Effector memory CD4-positive, alpha-beta T cell (primary cell): ENCODE measurements around the gene LHFPL4.

ENCODE experiments used
- DNase-seq, 3 donors: peaks; one replicate each; pipeline ENCODE4 v3.0.0-alpha.2; 2020
- H3K27ac ChIP-seq: 2 replicates; pipeline ENCODE4 v1.7.0; 2013; ENCODE audit warnings: mild to moderate bottlenecking, low read length, moderate library complexity; ENCODE audit not compliant: insufficient read depth, poor library complexity, severe bottlenecking
- H3K27me3 ChIP-seq: replicated peaks from 2 replicates; pipeline ENCODE4 v1.7.0; 2013; ENCODE audit warnings: mild to moderate bottlenecking, low read length; ENCODE audit not compliant: insufficient read depth, control insufficient read depth, poor library complexity, severe bottlenecking
- H3K36me3 ChIP-seq: 2 replicates; pipeline ENCODE4 v1.7.0; 2013; ENCODE audit warnings: mild to moderate bottlenecking, low read length, moderate library complexity; ENCODE audit not compliant: control insufficient read depth, insufficient read depth
- H3K4me1 ChIP-seq: 2 replicates; pipeline ENCODE4 v1.7.0; 2013; ENCODE audit warnings: low read length, mild to moderate bottlenecking; ENCODE audit not compliant: control insufficient read depth, insufficient read depth, poor library complexity, severe bottlenecking
- H3K4me3 ChIP-seq: 2 replicates; pipeline ENCODE4 v1.7.0; 2013; ENCODE audit warnings: low read length, low read depth, mild to moderate bottlenecking; ENCODE audit not compliant: insufficient read depth, poor library complexity, severe bottlenecking
- H3K9me3 ChIP-seq: 2 replicates; pipeline ENCODE4 v1.7.0; 2013; ENCODE audit warnings: mild to moderate bottlenecking, low read length, moderate library complexity; ENCODE audit not compliant: control insufficient read depth

The LHFPL4 gene

DNA sequence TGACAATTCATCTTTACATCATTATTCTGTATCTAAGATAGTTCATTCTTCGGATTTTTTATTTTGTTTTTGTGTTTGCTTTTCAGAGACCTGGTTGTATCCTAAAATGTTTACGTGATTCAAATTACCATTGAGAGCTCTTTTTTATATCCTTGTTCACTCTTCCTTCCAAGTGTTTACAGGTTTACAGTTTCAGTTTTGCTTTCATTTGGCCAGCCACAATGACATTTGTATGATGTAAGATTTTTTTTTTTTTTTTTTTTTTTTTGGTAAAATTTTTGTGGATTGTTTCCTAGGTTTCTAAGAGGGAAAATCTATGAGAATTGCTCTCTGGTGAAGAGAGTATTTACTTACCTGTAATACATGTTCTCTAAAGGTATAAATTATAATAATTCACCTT lies 101.2 kb downstream of the LHFPL4 start:
- H3K27me3 ChIP-seq: no peaks in the 10 kb centered on the region
- no peaks in the 10 kb centered on the region for H3K4me1 ChIP-seq
- peak overlapping the region; percentile 24 for H3K27ac ChIP-seq
- no peak for DNase-seq
- no peaks in the 10 kb centered on the region for H3K9me3 ChIP-seq
- no peak overlapping the region for H3K4me3 ChIP-seq
- H3K36me3 ChIP-seq: peaks cover 45% of the 10 kb centered on the region

DNA sequence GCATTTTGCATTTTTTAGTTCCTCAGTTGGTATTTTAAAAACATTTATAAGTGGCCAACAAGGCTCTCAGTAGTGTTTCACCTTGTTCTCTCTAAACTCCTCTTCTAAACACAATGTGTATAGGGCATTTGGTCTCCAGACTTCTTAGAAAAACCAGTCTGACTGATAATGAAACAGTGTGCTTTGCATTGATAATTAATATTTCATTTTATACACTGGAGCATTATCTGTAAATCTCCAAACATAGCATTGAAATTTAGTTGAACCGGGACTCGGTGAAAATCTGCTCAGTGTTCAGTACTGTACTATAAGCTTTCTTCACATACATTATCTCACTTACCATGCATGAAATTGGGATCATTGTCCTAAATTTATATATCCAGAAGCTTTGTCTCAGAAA lies 102.6 kb downstream of the LHFPL4 start:
- no peaks in the 10 kb centered on the region for H3K4me1 ChIP-seq
- peaks cover 55% of the 10 kb centered on the region for H3K36me3 ChIP-seq
- DNase-seq: no peak
- no peak overlapping the region for H3K27ac ChIP-seq
- H3K4me3 ChIP-seq: no peak overlapping the region
- H3K9me3 ChIP-seq: no peaks in the 10 kb centered on the region
- H3K27me3 ChIP-seq: no peaks in the 10 kb centered on the region

DNA sequence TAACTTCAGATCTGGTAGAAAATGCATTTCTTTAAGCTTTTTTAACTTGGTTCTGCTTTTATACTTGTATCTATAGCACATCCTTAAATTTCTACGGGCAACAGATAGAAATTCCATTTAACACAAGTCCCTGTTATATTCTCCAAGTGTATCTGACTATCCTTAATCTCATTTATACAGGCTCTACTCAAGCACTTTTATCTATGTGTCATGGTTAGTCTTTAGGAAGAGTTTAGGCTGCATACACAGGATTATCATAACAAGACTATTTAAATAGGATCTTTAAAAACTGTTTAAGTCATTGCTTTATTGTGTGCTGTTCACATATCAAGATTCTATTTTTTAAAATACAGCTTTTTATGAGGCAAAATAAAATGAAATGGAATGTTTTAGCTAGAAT lies 103.5 kb downstream of the LHFPL4 start:
- H3K9me3 ChIP-seq: no peaks in the 10 kb centered on the region
- peaks cover 54% of the 10 kb centered on the region for H3K36me3 ChIP-seq
- H3K27ac ChIP-seq: no peak overlapping the region
- no peak for DNase-seq
- no peak overlapping the region for H3K4me3 ChIP-seq
- no peaks in the 10 kb centered on the region for H3K27me3 ChIP-seq
- H3K4me1 ChIP-seq: no peaks in the 10 kb centered on the region

DNA sequence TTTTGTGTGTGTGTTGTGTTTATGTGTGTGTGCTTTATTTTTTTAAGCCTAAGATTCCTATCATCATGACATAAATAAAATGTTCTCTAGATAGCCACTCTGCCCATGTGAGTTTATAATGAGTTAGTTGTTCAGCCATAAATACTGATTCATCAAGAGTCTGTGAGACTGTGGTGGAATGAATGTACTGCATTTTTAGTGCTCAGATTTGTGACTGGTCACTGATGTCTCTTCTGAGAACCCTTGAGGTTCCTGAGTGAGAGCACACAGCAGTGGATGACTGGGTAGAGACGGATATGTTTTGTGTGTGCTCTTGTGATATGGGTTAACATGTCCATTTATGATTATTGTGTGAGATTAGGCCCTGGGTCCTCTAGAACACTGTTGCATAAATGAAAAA lies 105.0 kb downstream of the LHFPL4 start:
- peaks cover 67% of the 10 kb centered on the region for H3K36me3 ChIP-seq

More for the DNA sequence above, 105.0 kb downstream of the LHFPL4 start:
- Histone ChIP-seq H3K27me3 (no peaks in the 10 kb centered on the region), H3K4me1 (no peaks in the 10 kb centered on the region), H3K4me3 (no peak overlapping the region), H3K9me3 (no peaks in the 10 kb centered on the region), H3K27ac (no peak overlapping the region)
- no peak for DNase-seq
